Activated gamma-delta T cell treated with anti-CD3 and anti-CD28 coated beads, Interleukin-2, amount 50 U/mL, for 16 hours (primary cell): ENCODE data around the gene MEIOB.

Source experiments
- DNase-seq: peaks from one replicate; pipeline ENCODE4 v3.0.0-alpha.2; 2020; ENCODE audit warnings: low read depth

Gene MEIOB

GRCh38 chr16:1828645-1829410 lies 43.1 kb downstream of the MEIOB start:
- no peak for DNase-seq

- peak; percentile 82 for DNase-seq
Measured at GRCh38 chr16:1826691-1827573, 45.0 kb downstream of the MEIOB start, which contains the start of the genes FAHD1 and HAGH. TSS of gene FAHD1 (plus strand) at chr16:1827206. CDS start at chr16:1827239, 33 bp downstream. TSS of gene HAGH (minus strand) at chr16:1826825. CDS start at chr16:1826787, 38 bp downstream.

- DNase-seq: peak; percentile 48
Measured at GRCh38 chr16:1825864-1826690, 45.9 kb downstream of the MEIOB start.

- DNase-seq: no peak
Measured at GRCh38 chr16:1825381-1825863, 46.5 kb downstream of the MEIOB start.

GRCh38 chr16:1823821-1824220 lies 48.1 kb downstream of the MEIOB start:
- DNase-seq: no peak

- no peak for DNase-seq
Measured at GRCh38 chr16:1822801-1823200, 49.2 kb downstream of the MEIOB start.

- no peak for DNase-seq
Measured at GRCh38 chr16:1821861-1822611, 49.9 kb downstream of the MEIOB start.

- DNase-seq: no peak
Measured at GRCh38 chr16:1820946-1821290, 51.0 kb downstream of the MEIOB start.

GRCh38 chr16:1820096-1820945 lies 51.6 kb downstream of the MEIOB start:
- no peak for DNase-seq

GRCh38 chr16:1819611-1820010 lies 52.4 kb downstream of the MEIOB start:
- DNase-seq: no peak

GRCh38 chr16:1818873-1819525 lies 53.0 kb downstream of the MEIOB start:
- no peak for DNase-seq

- no peak for DNase-seq
Measured at GRCh38 chr16:1818204-1818872, 53.6 kb downstream of the MEIOB start.

GRCh38 chr16:1817716-1818115 lies 54.2 kb downstream of the MEIOB start:
- DNase-seq: no peak

GRCh38 chr16:1817276-1817589 lies 54.7 kb downstream of the MEIOB start:
- no peak for DNase-seq

GRCh38 chr16:1816396-1817275 lies 55.3 kb downstream of the MEIOB start:
- no peak for DNase-seq

GRCh38 chr16:1815461-1815860 lies 56.5 kb downstream of the MEIOB start:
- DNase-seq: no peak

GRCh38 chr16:1812732-1813163 lies 59.2 kb downstream of the MEIOB start:
- DNase-seq: peak; percentile 11

GRCh38 chr16:1810536-1810935 lies 61.4 kb downstream of the MEIOB start:
- DNase-seq: no peak
